ENCODE results near the gene LAMA2.

- TF ChIP-seq POLR2AphosphoS5 (IDR thresholded peaks at IDR 0.05; ENCODE audit: low read depth, low read length) (no peak), CTCF (IDR thresholded peaks at IDR 0.05) (no peak), TCF7L2 (IDR thresholded peaks at IDR 0.05; ENCODE audit: low read depth, low read length) (no peak), REST (IDR thresholded peaks at IDR 0.05; ENCODE audit: insufficient read depth in 1 of 2, low read depth in 2 of 2, low read length in 1 of 2) (no peak)
Observed at GRCh38 chr6:129551486-129551885, 668.5 kb downstream of the LAMA2 start.
